ENCODE data around the gene KLHDC8A. TPM values are rescaled to one million over a fixed set of nuclear protein-coding genes. Genes with fewer than 3 reads are reported as not detected.

Gene KLHDC8A
- total and polyA plus RNA-seq, 4 donors = 0.17 to 1.4 (median 0.41) TPM

DNA sequence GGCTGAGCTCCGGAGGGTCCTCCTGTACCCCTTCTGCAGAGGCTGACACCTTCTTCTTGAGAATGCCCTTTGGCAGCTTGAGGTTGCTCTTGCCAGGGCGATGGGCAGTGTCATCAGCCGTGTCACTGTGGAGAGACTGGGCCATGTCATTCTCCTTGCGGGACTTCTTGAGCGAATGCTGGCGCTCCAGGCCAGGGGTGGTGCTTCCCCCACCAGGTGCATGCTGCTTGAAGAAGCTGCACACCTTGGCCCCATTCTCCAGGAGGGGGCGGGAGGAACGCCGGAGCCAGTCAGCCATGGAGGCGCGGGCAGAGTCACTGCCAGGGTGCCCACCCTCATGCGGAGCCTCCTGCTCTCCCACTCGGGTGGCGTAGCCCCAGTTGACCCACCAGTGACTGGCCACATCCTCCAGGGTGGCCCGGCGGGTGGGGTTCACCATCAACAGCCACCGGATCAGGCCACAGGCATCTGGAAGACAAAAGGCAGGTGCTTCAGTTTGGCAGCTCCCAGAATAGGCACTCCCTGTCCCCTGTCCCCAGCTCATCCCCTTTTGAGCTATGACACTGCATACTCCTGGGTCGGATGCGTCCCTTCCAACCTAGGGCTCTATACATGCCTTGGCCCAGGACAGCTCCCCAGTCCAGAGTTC is 52.6 kb downstream of the KLHDC8A start:
- DNase-seq (no peak), ATAC-seq (ENCODE audit: insufficient read depth, low FRiP score) (no peak)
- H3K9ac ChIP-seq (ENCODE audit: insufficient read depth in 1 of 2, low read length in 2 of 2) = no peak overlapping the region
- H3K4me1 ChIP-seq (ENCODE audit: control insufficient read depth in 5 of 5, insufficient read depth in 5 of 5, low read length in 5 of 5) = peaks cover 0 to 16% (median 6%) of the 10 kb centered on the region in 5 donors
- 95 to 97% methylated on average over 19 of the region's 19 CpGs for WGBS, 2 donors
- H3K27me3 ChIP-seq (ENCODE audit: control insufficient read depth in 3 of 3, insufficient read depth in 3 of 3, low read length in 2 of 3) = no peaks in the 10 kb centered on the region
- no peaks in the 10 kb centered on the region for H3K9me3 ChIP-seq (ENCODE audit: control insufficient read depth in 4 of 4, insufficient read depth in 3 of 4, low read length in 3 of 4)
- H3K27ac ChIP-seq (ENCODE audit: low read depth in 1 of 2, low read length in 1 of 2) = no peak overlapping the region
- H3K4me3 ChIP-seq = no peak overlapping the region
- TF ChIP-seq, protein P1, sequence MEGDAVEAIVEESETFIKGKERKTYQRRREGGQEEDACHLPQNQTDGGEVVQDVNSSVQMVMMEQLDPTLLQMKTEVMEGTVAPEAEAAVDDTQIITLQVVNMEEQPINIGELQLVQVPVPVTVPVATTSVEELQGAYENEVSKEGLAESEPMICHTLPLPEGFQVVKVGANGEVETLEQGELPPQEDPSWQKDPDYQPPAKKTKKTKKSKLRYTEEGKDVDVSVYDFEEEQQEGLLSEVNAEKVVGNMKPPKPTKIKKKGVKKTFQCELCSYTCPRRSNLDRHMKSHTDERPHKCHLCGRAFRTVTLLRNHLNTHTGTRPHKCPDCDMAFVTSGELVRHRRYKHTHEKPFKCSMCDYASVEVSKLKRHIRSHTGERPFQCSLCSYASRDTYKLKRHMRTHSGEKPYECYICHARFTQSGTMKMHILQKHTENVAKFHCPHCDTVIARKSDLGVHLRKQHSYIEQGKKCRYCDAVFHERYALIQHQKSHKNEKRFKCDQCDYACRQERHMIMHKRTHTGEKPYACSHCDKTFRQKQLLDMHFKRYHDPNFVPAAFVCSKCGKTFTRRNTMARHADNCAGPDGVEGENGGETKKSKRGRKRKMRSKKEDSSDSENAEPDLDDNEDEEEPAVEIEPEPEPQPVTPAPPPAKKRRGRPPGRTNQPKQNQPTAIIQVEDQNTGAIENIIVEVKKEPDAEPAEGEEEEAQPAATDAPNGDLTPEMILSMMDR (IDR thresholded peaks at IDR 0.05; ENCODE audit: control extremely low read depth, extremely low read depth) = no peak
- H3K36me3 ChIP-seq (ENCODE audit: control insufficient read depth in 4 of 4, insufficient read depth in 4 of 4, low read length in 4 of 4) = peaks cover 0 to 57% (median 3%) of the 10 kb centered on the region in 4 donors

GRCh38 chr1:205303247-205303888 is 53.4 kb downstream of the KLHDC8A start:
- Histone ChIP-seq H3K27me3 (ENCODE audit: control insufficient read depth in 3 of 3, insufficient read depth in 3 of 3, low read length in 2 of 3) (no peaks in the 10 kb centered on the region), H3K27ac (ENCODE audit: low read depth in 1 of 2, low read length in 1 of 2) (no peak overlapping the region), H3K4me1 (ENCODE audit: control insufficient read depth in 5 of 5, insufficient read depth in 5 of 5, low read length in 5 of 5) (peaks cover 0 to 16% (median 6%) of the 10 kb centered on the region in 5 donors), H3K9ac (ENCODE audit: insufficient read depth in 1 of 2, low read length in 2 of 2) (no peak overlapping the region), H3K9me3 (ENCODE audit: control insufficient read depth in 4 of 4, insufficient read depth in 3 of 4, low read length in 3 of 4) (no peaks in the 10 kb centered on the region), H3K36me3 (ENCODE audit: control insufficient read depth in 4 of 4, insufficient read depth in 4 of 4, low read length in 4 of 4) (peaks cover 0 to 51% (median 3%) of the 10 kb centered on the region in 4 donors), H3K4me3 (no peak overlapping the region)
- WGBS, 2 donors = 92% methylated on average over 20 of the region's 20 CpGs
- no peak for DNase-seq
- ATAC-seq (ENCODE audit: insufficient read depth, low FRiP score) = no peak
- TF ChIP-seq, protein P1 (IDR thresholded peaks at IDR 0.05; ENCODE audit: control extremely low read depth, extremely low read depth) = no peak

DNA sequence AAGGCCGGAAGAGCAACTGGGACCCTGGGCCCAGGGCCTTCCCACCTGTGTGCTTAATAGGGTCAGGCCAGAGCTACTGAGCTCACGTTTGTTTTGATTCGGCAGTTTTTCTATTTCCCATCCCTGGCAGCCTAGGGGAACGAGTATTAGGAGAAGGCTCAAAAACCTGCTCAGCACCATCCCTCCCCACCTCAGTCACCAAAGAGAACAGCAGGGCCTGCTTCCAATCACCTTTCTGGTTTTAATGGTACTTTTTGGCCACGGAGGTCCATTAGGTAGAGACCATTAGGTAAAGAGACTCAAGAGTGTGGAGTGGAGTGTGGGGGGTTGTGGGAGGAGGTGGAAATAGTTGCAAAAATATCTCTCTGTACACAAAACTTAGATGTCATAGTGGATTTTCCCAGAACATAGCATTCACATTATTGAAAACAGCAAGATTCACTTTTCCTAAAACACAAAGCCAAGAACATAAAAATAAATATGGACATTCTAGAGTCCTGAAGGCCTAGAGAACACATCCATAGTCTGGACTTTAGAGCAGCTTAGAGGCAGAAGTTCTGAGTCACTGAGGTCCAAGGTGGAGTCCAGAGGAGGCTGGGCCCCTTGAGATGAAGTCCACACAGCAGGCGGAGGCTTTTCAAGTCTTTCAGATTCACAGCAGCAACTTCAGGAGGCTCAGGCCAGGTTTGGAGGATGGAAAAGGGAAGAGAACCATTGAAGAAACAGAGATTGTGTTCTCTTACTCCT is 54.7 kb downstream of the KLHDC8A start:
- peaks cover 0 to 16% (median 6%) of the 10 kb centered on the region in 5 donors for H3K4me1 ChIP-seq (ENCODE audit: control insufficient read depth in 5 of 5, insufficient read depth in 5 of 5, low read length in 5 of 5)
- H3K4me3 ChIP-seq = no peak overlapping the region
- H3K9me3 ChIP-seq (ENCODE audit: control insufficient read depth in 4 of 4, insufficient read depth in 3 of 4, low read length in 3 of 4) = no peaks in the 10 kb centered on the region
- H3K36me3 ChIP-seq (ENCODE audit: control insufficient read depth in 4 of 4, insufficient read depth in 4 of 4, low read length in 4 of 4) = peaks cover 0 to 38% (median 3%) of the 10 kb centered on the region in 4 donors
- ATAC-seq (ENCODE audit: insufficient read depth, low FRiP score) (no peak), DNase-seq (no peak)
- H3K27ac ChIP-seq (ENCODE audit: low read depth in 1 of 2, low read length in 1 of 2) = peak overlapping the region in 1 of 2 donors; percentile 23
- 74 to 79% methylated on average over 6 of the region's 6 CpGs for WGBS, 2 donors
- no peaks in the 10 kb centered on the region for H3K27me3 ChIP-seq (ENCODE audit: control insufficient read depth in 3 of 3, insufficient read depth in 3 of 3, low read length in 2 of 3)
- H3K9ac ChIP-seq (ENCODE audit: insufficient read depth in 1 of 2, low read length in 2 of 2) = peak overlapping the region in 1 of 2 donors; percentile 38
- TF ChIP-seq, protein P1 (IDR thresholded peaks at IDR 0.05; ENCODE audit: control extremely low read depth, extremely low read depth) = no peak

Measured in lung (tissue), 12 donors.